OCI-LY1 (cell line): ENCODE measurements around the gene PDE2A.

ENCODE experiments used
- EZH2 ChIP-seq: fragments of 200-600 bp; sonication (generic), shearing (Covaris generic); IDR thresholded peaks from 2 replicates; pipeline ENCODE4 v1.8.0; 2017; ENCODE audit warnings: borderline replicate concordance, mixed run types, mild to moderate bottlenecking, antibody characterized with exemption, low read length, moderate library complexity, mixed read lengths
- TF ChIP-seq, protein P1 (sequence below): fragments of 200-600 bp; sonication (generic), shearing (Covaris generic); IDR thresholded peaks from 2 replicates; pipeline ENCODE4 v1.5.1; 2017; ENCODE audit warnings: mild to moderate bottlenecking, antibody characterized with exemption, low read length, moderate library complexity, mixed read lengths

DNA sequence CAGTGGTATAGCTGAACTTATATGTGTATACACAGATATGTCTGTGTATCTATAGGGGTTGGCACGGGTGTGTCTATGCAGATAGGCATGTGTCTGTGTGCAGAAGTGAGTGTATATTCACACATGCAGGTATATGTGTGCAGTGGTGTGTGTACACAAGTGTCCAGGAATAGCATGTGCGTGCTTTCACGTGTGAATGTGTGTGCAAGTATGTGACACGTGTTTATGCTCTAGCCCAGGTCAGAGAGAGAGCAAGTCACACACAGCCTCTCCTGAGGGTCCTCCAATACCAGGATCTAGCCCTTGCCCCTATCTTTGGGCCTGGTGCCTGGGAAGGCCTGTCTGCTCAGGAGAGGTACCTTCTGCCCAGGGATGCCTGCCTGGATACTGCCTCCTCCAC is 26.3 kb downstream of the PDE2A start:
- TF ChIP-seq, protein P1, sequence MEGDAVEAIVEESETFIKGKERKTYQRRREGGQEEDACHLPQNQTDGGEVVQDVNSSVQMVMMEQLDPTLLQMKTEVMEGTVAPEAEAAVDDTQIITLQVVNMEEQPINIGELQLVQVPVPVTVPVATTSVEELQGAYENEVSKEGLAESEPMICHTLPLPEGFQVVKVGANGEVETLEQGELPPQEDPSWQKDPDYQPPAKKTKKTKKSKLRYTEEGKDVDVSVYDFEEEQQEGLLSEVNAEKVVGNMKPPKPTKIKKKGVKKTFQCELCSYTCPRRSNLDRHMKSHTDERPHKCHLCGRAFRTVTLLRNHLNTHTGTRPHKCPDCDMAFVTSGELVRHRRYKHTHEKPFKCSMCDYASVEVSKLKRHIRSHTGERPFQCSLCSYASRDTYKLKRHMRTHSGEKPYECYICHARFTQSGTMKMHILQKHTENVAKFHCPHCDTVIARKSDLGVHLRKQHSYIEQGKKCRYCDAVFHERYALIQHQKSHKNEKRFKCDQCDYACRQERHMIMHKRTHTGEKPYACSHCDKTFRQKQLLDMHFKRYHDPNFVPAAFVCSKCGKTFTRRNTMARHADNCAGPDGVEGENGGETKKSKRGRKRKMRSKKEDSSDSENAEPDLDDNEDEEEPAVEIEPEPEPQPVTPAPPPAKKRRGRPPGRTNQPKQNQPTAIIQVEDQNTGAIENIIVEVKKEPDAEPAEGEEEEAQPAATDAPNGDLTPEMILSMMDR: no peak
- no peak for TF ChIP-seq EZH2
